GM12878 (cell line): ENCODE results near the gene ZFPM1.

Source experiments
- BACH1 ChIP-seq: fragments of 450-650 bp; IDR thresholded peaks from 2 replicates; pipeline ENCODE4 v1.6.1; 2017; ENCODE audit warnings: mild to moderate bottlenecking, borderline replicate concordance
- CREB1 ChIP-seq: IDR thresholded peaks from 2 replicates; pipeline ENCODE4 v1.6.1; 2012; ENCODE audit warnings: low read depth, mild to moderate bottlenecking, inconsistent platforms
- ESRRA ChIP-seq: IDR thresholded peaks from 2 replicates; pipeline ENCODE4 v1.6.1; 2012; ENCODE audit warnings: mild to moderate bottlenecking, low read length, improper control_type of control experiment
- EZH2 ChIP-seq: IDR thresholded peaks from 2 replicates; pipeline ENCODE4 v1.6.1; 2012; ENCODE audit warnings: low read depth, mild to moderate bottlenecking, control low read depth, inconsistent platforms, low read length, borderline replicate concordance; ENCODE audit not compliant: control insufficient read depth
- JUNB ChIP-seq: IDR thresholded peaks from 2 replicates; pipeline ENCODE4 v1.6.1; 2016; ENCODE audit warnings: antibody characterized with exemption, mild to moderate bottlenecking
- POLR2A ChIP-seq: IDR thresholded peaks from 2 replicates; pipeline ENCODE4 v1.6.1; 2011; ENCODE audit warnings: low read depth, mild to moderate bottlenecking, low read length
- RBBP5 ChIP-seq: fragments of 200-600 bp; sonication (generic); conservative IDR thresholded peaks from 2 replicates; pipeline ENCODE4 v1.6.1; 2016
- STAT3 ChIP-seq: IDR thresholded peaks from 2 replicates; pipeline ENCODE4 v1.6.1; 2011; ENCODE audit warnings: low read depth, low read length, improper control_type of control experiment
- TF ChIP-seq, protein P1 (sequence below): IDR thresholded peaks from 2 replicates; pipeline ENCODE4 v1.6.1; 2012; ENCODE audit warnings: improper control_type of control experiment, low read depth, low read length; ENCODE audit not compliant: insufficient replicate concordance
- TF ChIP-seq, protein P2 (sequence below), 3 experiments: IDR thresholded peaks in 2 of 3; conservative IDR thresholded peaks in 1 of 3; 2 replicates each; pipeline ENCODE4 v1.5.1; 2011; ENCODE audit warnings: low read depth in 3 of 3, low read length in 3 of 3, mild to moderate bottlenecking in 3 of 3, control low read depth in 2 of 3, moderate library complexity in 2 of 3, inconsistent platforms in 1 of 3, mixed read lengths in 1 of 3; ENCODE audit not compliant: control insufficient read depth in 2 of 3, insufficient read depth in 1 of 3; ENCODE audit errors: extremely low read depth in 1 of 3
- TF ChIP-seq, protein P3 (sequence below): fragments of 450-650 bp; formaldehyde crosslinking; IDR thresholded peaks from 2 replicates; pipeline ENCODE4 v1.4.0; 2022; ENCODE audit warnings: mild to moderate bottlenecking, moderate library complexity
- TF ChIP-seq, protein P4 (sequence below): fragments of 450-650 bp; IDR thresholded peaks from 2 replicates; pipeline ENCODE4 v1.6.1; 2016; ENCODE audit warnings: mild to moderate bottlenecking, moderate library complexity, borderline replicate concordance

DNA sequence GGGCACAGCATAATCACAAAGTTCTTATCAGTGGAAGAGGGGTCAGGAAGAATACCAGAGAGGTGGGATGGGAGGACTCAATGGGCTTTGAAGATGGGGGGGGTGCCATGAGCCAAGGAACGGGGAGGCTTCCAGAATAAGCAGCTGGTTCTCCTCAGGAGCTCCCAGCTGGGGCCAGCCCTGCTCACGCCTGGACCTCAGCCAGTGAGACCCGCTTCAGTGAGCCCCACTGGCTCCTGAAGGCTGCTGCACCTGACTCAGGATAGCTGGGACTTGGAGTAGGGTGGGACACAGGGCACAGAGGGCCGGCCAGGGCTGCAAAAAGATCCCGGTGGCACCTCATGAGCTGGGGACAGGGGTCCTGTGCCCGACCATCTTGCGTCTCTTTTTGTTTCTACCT is 92.7 kb downstream of the ZFPM1 start:
- TF ChIP-seq, protein P1, sequence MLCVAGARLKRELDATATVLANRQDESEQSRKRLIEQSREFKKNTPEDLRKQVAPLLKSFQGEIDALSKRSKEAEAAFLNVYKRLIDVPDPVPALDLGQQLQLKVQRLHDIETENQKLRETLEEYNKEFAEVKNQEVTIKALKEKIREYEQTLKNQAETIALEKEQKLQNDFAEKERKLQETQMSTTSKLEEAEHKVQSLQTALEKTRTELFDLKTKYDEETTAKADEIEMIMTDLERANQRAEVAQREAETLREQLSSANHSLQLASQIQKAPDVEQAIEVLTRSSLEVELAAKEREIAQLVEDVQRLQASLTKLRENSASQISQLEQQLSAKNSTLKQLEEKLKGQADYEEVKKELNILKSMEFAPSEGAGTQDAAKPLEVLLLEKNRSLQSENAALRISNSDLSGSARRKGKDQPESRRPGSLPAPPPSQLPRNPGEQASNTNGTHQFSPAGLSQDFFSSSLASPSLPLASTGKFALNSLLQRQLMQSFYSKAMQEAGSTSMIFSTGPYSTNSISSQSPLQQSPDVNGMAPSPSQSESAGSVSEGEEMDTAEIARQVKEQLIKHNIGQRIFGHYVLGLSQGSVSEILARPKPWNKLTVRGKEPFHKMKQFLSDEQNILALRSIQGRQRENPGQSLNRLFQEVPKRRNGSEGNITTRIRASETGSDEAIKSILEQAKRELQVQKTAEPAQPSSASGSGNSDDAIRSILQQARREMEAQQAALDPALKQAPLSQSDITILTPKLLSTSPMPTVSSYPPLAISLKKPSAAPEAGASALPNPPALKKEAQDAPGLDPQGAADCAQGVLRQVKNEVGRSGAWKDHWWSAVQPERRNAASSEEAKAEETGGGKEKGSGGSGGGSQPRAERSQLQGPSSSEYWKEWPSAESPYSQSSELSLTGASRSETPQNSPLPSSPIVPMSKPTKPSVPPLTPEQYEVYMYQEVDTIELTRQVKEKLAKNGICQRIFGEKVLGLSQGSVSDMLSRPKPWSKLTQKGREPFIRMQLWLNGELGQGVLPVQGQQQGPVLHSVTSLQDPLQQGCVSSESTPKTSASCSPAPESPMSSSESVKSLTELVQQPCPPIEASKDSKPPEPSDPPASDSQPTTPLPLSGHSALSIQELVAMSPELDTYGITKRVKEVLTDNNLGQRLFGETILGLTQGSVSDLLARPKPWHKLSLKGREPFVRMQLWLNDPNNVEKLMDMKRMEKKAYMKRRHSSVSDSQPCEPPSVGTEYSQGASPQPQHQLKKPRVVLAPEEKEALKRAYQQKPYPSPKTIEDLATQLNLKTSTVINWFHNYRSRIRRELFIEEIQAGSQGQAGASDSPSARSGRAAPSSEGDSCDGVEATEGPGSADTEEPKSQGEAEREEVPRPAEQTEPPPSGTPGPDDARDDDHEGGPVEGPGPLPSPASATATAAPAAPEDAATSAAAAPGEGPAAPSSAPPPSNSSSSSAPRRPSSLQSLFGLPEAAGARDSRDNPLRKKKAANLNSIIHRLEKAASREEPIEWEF = no peak
- TF ChIP-seq EZH2 (no peak), BACH1 (no peak), CREB1 (no peak), JUNB (no peak), POLR2A (no peak), RBBP5 (no peak), ESRRA (no peak), STAT3 (no peak)
- TF ChIP-seq, protein P2, sequence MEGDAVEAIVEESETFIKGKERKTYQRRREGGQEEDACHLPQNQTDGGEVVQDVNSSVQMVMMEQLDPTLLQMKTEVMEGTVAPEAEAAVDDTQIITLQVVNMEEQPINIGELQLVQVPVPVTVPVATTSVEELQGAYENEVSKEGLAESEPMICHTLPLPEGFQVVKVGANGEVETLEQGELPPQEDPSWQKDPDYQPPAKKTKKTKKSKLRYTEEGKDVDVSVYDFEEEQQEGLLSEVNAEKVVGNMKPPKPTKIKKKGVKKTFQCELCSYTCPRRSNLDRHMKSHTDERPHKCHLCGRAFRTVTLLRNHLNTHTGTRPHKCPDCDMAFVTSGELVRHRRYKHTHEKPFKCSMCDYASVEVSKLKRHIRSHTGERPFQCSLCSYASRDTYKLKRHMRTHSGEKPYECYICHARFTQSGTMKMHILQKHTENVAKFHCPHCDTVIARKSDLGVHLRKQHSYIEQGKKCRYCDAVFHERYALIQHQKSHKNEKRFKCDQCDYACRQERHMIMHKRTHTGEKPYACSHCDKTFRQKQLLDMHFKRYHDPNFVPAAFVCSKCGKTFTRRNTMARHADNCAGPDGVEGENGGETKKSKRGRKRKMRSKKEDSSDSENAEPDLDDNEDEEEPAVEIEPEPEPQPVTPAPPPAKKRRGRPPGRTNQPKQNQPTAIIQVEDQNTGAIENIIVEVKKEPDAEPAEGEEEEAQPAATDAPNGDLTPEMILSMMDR (IDR thresholded peaks at IDR 0.05 in 2 of 3, conservative IDR thresholded peaks at IDR 0.05 in 1 of 3; ENCODE audit: control insufficient read depth in 2 of 3, extremely low read depth in 1 of 3, insufficient read depth in 1 of 3, low read depth in 3 of 3, low read length in 3 of 3) = no peak
- TF ChIP-seq, protein P3, sequence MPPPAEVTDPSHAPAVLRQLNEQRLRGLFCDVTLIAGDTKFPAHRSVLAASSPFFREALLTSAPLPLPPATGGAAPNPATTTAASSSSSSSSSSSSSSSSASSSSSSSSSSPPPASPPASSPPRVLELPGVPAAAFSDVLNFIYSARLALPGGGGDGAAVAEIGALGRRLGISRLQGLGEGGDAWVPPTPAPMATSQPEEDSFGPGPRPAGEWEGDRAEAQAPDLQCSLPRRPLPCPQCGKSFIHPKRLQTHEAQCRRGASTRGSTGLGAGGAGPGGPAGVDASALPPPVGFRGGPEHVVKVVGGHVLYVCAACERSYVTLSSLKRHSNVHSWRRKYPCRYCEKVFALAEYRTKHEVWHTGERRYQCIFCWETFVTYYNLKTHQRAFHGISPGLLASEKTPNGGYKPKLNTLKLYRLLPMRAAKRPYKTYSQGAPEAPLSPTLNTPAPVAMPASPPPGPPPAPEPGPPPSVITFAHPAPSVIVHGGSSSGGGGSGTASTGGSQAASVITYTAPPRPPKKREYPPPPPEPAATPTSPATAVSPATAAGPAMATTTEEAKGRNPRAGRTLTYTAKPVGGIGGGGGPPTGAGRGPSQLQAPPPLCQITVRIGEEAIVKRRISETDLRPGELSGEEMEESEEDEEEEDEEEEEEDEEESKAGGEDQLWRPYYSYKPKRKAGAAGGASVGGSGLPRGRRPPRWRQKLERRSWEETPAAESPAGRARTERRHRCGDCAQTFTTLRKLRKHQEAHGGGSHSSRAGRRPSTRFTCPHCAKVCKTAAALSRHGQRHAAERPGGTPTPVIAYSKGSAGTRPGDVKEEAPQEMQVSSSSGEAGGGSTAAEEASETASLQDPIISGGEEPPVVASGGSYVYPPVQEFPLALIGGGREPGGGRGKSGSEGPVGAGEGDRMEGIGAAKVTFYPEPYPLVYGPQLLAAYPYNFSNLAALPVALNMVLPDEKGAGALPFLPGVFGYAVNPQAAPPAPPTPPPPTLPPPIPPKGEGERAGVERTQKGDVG (CRISPR knock-in tag) = no peak
- TF ChIP-seq, protein P4, sequence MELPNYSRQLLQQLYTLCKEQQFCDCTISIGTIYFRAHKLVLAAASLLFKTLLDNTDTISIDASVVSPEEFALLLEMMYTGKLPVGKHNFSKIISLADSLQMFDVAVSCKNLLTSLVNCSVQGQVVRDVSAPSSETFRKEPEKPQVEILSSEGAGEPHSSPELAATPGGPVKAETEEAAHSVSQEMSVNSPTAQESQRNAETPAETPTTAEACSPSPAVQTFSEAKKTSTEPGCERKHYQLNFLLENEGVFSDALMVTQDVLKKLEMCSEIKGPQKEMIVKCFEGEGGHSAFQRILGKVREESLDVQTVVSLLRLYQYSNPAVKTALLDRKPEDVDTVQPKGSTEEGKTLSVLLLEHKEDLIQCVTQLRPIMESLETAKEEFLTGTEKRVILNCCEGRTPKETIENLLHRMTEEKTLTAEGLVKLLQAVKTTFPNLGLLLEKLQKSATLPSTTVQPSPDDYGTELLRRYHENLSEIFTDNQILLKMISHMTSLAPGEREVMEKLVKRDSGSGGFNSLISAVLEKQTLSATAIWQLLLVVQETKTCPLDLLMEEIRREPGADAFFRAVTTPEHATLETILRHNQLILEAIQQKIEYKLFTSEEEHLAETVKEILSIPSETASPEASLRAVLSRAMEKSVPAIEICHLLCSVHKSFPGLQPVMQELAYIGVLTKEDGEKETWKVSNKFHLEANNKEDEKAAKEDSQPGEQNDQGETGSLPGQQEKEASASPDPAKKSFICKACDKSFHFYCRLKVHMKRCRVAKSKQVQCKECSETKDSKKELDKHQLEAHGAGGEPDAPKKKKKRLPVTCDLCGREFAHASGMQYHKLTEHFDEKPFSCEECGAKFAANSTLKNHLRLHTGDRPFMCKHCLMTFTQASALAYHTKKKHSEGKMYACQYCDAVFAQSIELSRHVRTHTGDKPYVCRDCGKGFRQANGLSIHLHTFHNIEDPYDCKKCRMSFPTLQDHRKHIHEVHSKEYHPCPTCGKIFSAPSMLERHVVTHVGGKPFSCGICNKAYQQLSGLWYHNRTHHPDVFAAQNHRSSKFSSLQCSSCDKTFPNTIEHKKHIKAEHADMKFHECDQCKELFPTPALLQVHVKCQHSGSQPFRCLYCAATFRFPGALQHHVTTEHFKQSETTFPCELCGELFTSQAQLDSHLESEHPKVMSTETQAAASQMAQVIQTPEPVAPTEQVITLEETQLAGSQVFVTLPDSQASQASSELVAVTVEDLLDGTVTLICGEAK = no peak
